MCF 10A (cell line): ENCODE measurements around the gene RUSC1. TPM values are rescaled to one million over a fixed set of nuclear protein-coding genes. Genes with fewer than 3 reads are reported as not detected.

ENCODE experiments used
- BruUV-seq: library from RNA; stranded (reverse); fragments of 400-500 nt; replicated peaks from 2 replicates; lab custom pipeline; 2021; lab: Mats Ljungman, UMichigan
- CTCF ChIA-PET: fragments of 300-600 bp; sonication (Branson Sonifier 250); formaldehyde crosslinking; extraction: SDS; loops from one replicate; lab custom pipeline; 2021; ENCODE audit warnings: antibody characterized with exemption, inconsistent platforms; lab: Yijun Ruan, JAX
- POLR2A ChIA-PET: fragments of 300-600, 350-650 bp; sonication (Branson Sonifier 250); formaldehyde crosslinking; extraction: SDS; loops from one replicate; lab custom pipeline; 2020; ENCODE audit warnings: antibody characterized with exemption, inconsistent platforms; lab: Yijun Ruan, JAX
- DNase-seq: peaks from one replicate; pipeline ENCODE4 v3.0.0-alpha.2; 2018; ENCODE audit not compliant: unreplicated experiment
- H3K27ac Mint-ChIP-seq: one replicate; pipeline ENCODE4 v1.8.0; 2022; ENCODE audit warnings: mild to moderate bottlenecking, low read depth, mixed read lengths; ENCODE audit not compliant: unreplicated experiment
- H3K27me3 Mint-ChIP-seq: one replicate; pipeline ENCODE4 v1.8.0; 2022; ENCODE audit warnings: mixed read lengths; ENCODE audit not compliant: insufficient read depth, unreplicated experiment
- H3K36me3 Mint-ChIP-seq: one replicate; pipeline ENCODE4 v1.8.0; 2022; ENCODE audit warnings: mild to moderate bottlenecking, moderate library complexity, mixed read lengths; ENCODE audit not compliant: insufficient read depth, unreplicated experiment
- H3K4me1 Mint-ChIP-seq: one replicate; pipeline ENCODE4 v1.8.0; 2022; ENCODE audit warnings: mixed read lengths; ENCODE audit not compliant: insufficient read depth, unreplicated experiment
- H3K4me3 Mint-ChIP-seq: one replicate; pipeline ENCODE4 v1.8.0; 2022; ENCODE audit warnings: mild to moderate bottlenecking, moderate library complexity, mixed read lengths; ENCODE audit not compliant: unreplicated experiment
- H3K9me3 Mint-ChIP-seq: one replicate; pipeline ENCODE4 v1.8.0; 2022; ENCODE audit warnings: mixed read lengths; ENCODE audit not compliant: unreplicated experiment
- intact Hi-C: fragments of 100-400 bp; cut with micrococcal nuclease; formaldehyde crosslinking; loops from 2 replicates; pipeline ENCODE4 v1.14.1; 2022
- total RNA-seq: library from RNA; stranded (reverse); gene quantifications from 2 replicates; pipeline ENCODE4 v1.2.3, GENCODE V29; 2022
- TF ChIP-seq, protein P1 (sequence below): fragments of 200-600 bp; IDR thresholded peaks from one replicate; pipeline ENCODE4 v1.8.0; 2022; ENCODE audit warnings: antibody characterized with exemption, mild to moderate bottlenecking; ENCODE audit not compliant: unreplicated experiment

Gene RUSC1
- total RNA-seq, 1 experiment from 2014 or later = 19.5 TPM

DNA sequence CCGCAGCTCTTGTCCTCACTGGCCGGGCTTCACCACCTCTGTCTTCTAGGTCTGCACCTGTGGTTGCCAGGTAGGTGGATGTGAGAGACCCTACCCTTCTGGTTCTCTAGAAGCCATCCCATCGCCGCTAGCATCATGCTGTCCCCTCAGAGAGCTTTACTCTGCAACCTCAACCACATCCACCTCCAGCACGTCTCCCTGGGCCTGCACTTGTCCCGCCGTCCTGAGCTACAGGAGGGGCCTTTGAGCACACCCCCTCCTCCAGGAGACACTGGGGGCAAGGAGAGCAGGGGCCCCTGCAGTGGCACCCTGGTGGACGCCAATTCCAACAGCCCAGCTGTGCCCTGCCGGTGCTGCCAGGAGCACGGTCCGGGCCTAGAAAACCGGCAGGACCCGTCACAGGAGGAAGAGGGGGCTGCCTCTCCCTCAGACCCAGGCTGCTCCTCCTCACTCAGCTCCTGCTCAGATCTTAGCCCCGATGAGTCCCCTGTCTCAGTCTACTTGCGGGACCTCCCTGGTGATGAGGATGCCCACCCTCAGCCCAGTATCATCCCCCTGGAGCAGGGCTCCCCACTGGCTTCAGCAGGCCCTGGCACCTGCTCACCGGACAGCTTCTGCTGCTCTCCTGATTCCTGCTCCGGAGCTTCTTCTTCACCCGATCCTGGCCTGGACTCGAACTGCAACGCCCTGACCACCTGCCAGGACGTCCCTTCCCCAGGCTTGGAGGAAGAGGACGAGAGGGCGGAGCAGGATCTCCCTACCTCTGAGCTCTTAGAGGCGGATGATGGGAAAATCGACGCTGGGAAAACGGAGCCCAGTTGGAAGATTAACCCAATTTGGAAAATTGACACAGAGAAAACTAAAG is 1.2 kb downstream of the RUSC1 start:
- Mint-ChIP-seq H3K9me3 (no peaks in the 10 kb centered on the region), H3K4me1 (peaks cover 30% of the 10 kb centered on the region), H3K27me3 (no peaks in the 10 kb centered on the region), H3K4me3 (peak overlapping the region; percentile 90), H3K36me3 (peaks cover 30% of the 10 kb centered on the region), H3K27ac (no peak overlapping the region)
- no TSS peak for BruUV-seq
- DNase-seq = peak; percentile 12
- TF ChIP-seq, protein P1, sequence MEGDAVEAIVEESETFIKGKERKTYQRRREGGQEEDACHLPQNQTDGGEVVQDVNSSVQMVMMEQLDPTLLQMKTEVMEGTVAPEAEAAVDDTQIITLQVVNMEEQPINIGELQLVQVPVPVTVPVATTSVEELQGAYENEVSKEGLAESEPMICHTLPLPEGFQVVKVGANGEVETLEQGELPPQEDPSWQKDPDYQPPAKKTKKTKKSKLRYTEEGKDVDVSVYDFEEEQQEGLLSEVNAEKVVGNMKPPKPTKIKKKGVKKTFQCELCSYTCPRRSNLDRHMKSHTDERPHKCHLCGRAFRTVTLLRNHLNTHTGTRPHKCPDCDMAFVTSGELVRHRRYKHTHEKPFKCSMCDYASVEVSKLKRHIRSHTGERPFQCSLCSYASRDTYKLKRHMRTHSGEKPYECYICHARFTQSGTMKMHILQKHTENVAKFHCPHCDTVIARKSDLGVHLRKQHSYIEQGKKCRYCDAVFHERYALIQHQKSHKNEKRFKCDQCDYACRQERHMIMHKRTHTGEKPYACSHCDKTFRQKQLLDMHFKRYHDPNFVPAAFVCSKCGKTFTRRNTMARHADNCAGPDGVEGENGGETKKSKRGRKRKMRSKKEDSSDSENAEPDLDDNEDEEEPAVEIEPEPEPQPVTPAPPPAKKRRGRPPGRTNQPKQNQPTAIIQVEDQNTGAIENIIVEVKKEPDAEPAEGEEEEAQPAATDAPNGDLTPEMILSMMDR = no peak
- intact Hi-C loops = loop anchor here (2.0 to 5.0 kb wide), 4 partner anchors 13 to 270 kb away; partner anchors contain the start of genes FDPS and THBS3
- POLR2A ChIA-PET = interaction anchor here (0.6 to 10.5 kb wide), 16 partner anchors 11 to 1935 kb away, joined by 3 to 103 read pairs (median 4); partner anchors contain the start of genes ASH1L, CLK2, FDPS and SCAMP3
- CTCF ChIA-PET = interaction anchor here (0.6 to 10.2 kb wide), 17 partner anchors 9 to 236 kb away, joined by 3 to 163 read pairs (median 7); partner anchors contain the start of genes FDPS, HCN3 and THBS3

DNA sequence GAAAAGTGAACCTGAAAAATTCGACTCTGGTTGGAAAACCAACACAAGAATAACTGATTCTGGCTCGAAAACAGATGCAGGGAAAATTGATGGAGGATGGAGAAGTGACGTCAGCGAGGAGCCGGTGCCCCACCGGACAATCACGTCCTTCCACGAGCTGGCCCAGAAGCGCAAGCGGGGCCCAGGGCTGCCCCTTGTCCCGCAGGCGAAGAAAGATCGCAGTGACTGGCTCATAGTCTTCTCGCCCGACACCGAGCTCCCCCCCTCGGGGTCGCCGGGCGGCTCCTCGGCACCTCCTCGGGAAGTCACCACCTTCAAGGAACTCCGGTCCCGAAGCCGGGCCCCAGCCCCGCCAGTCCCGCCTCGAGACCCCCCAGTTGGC is 1.9 kb downstream of the RUSC1 start:
- CTCF ChIA-PET = interaction anchor here (0.6 to 10.2 kb wide), 16 partner anchors 9 to 237 kb away, joined by 3 to 163 read pairs (median 7); partner anchors contain the start of genes FDPS, HCN3 and THBS3
- no peaks in the 10 kb centered on the region for H3K27me3 Mint-ChIP-seq
- peaks cover 30% of the 10 kb centered on the region for H3K4me1 Mint-ChIP-seq
- peaks cover 29% of the 10 kb centered on the region for H3K36me3 Mint-ChIP-seq
- POLR2A ChIA-PET = interaction anchor here (0.7 to 10.5 kb wide), 12 partner anchors 12 to 1936 kb away, joined by 3 to 103 read pairs (median 13); partner anchors contain the start of genes ASH1L, CLK2, FDPS and SCAMP3
- H3K27ac Mint-ChIP-seq = no peak overlapping the region
- peak overlapping the region; percentile 90 for H3K4me3 Mint-ChIP-seq
- no TSS peak for BruUV-seq
- TF ChIP-seq, protein P1 = no peak
- intact Hi-C loops = loop anchor here (2.0 to 5.0 kb wide), 4 partner anchors 14 to 270 kb away; partner anchors contain the start of genes FDPS and THBS3
- peak; percentile 24 for DNase-seq
- no peaks in the 10 kb centered on the region for H3K9me3 Mint-ChIP-seq

DNA sequence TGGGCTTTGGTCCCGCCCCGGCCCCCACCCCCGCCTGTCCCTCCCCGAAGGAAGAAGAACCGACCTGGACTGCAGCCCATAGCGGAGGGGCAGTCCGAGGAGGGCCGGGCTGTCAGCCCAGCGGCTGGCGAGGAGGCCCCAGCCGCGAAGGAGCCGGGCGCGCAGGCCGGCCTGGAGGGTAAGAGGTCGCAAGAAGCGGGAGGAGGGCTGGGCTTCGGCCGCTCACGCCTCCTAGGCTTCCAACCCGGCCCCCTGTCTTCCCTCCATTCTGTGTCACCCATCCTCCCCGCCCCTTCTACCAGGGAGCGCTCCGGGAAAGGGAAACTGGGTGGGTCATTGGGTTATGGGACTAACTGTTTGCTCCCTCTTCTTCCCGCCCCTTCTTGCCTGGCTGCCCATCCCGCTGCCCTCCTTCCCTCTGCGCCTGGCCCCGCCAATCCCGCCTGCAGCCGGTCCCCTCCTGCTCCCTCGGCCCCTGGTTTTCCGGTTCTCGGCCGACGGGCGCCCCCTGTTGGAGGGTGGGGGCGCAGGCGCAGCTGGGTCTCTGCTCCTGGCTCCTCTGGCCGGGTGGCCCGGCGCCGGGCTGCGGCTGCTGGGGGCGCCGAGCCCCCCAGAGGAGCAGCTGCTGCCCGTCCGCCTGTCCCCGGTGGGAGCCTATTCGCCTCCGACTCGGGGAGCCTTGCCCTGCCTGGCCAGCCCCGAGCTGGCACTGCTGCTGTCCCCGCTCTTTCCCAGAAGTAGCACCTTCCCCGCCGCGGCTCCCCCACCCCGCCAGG is 2.4 kb downstream of the RUSC1 start:
- POLR2A ChIA-PET = interaction anchor here (0.6 to 10.5 kb wide), 37 partner anchors 10 to 365 kb away, joined by 3 to 103 read pairs (median 5); partner anchors contain the start of genes ASH1L, CLK2, ENTREP3 and FDPS
- TF ChIP-seq, protein P1 = peak; percentile 100

More for the DNA sequence above, 2.4 kb downstream of the RUSC1 start:
- peak; percentile 98 for DNase-seq
- CTCF ChIA-PET = interaction anchor here (0.6 to 10.2 kb wide), 35 partner anchors 10 to 556 kb away, joined by 3 to 163 read pairs (median 4); partner anchors contain the start of genes CLK2, FDPS and HCN3
- H3K9me3 Mint-ChIP-seq = no peaks in the 10 kb centered on the region
- BruUV-seq = no TSS peak
- H3K27ac Mint-ChIP-seq = no peak overlapping the region
- peaks cover 30% of the 10 kb centered on the region for H3K36me3 Mint-ChIP-seq
- H3K4me1 Mint-ChIP-seq = peaks cover 30% of the 10 kb centered on the region
- intact Hi-C loops = loop anchor here (1.0 to 5.0 kb wide), 5 partner anchors 14 to 325 kb away; partner anchors contain the start of genes FDPS and THBS3
- H3K4me3 Mint-ChIP-seq = peak overlapping the region; percentile 90
- H3K27me3 Mint-ChIP-seq = no peaks in the 10 kb centered on the region
